PFSK-1 (cell line): ENCODE data around the gene ATM.

Experiments
- POLR2AphosphoS5 ChIP-seq: IDR thresholded peaks from 2 replicates; pipeline ENCODE4 v1.6.1; 2012; ENCODE audit warnings: low read depth, mild to moderate bottlenecking, control low read depth, low read length, moderate library complexity
- REST ChIP-seq, 2 experiments: IDR thresholded peaks; 2 replicates each; pipeline versions ENCODE4 v1.6.1 to v1.8.0; 2011 to 2012; ENCODE audit warnings: low read depth in 2 of 2, low read length in 2 of 2, control low read depth in 1 of 2, inconsistent platforms in 1 of 2, mild to moderate bottlenecking in 1 of 2, moderate library complexity in 1 of 2; ENCODE audit not compliant: insufficient read depth in 1 of 2
- SIN3A ChIP-seq: IDR thresholded peaks from 2 replicates; pipeline ENCODE4 v1.6.1; 2012; ENCODE audit warnings: mild to moderate bottlenecking, low read length, moderate library complexity, borderline replicate concordance; ENCODE audit not compliant: insufficient read depth

DNA sequence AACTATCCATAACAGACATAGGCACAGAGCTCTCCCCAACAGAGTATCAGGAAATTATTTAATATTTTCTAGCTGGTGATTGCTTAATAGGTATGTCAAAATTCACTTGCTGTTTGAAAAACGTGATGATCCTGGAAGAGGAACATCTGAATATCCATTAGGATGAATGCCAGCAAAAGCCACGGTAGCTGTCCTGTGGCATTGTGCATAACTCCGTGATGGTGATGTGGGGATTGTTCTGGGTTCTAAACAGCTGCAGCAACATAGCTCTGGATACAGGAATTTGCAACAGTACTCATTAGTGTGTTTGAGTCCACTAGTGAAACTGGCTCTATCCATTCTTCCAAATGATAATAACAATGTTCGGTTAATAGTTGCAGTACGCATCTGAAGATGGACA lies 165.7 kb downstream of the ATM start:
- TF ChIP-seq REST (IDR thresholded peaks at IDR 0.05; ENCODE audit: insufficient read depth in 1 of 2, low read depth in 2 of 2, low read length in 2 of 2) (no peak), POLR2AphosphoS5 (no peak), SIN3A (no peak)
